GM12878 (cell line): ENCODE results near the gene RNPEP. TPM values are rescaled to one million over a fixed set of nuclear protein-coding genes. Genes with fewer than 3 reads are reported as not detected.

ENCODE experiments used
- ATAC-seq: fragments of 200-7000 bp; cut with Tn5 transposase; 3 replicates; pipeline ENCODE4 v1.9.1; 2020; ENCODE audit warnings: mild to moderate bottlenecking, moderate library complexity
- BruUV-seq: library from RNA; stranded (reverse); fragments of 400-500 nt; replicated peaks from 2 replicates; lab custom pipeline; 2021; lab: Mats Ljungman, UMichigan
- CTCF ChIA-PET: fragments of 300-600 bp; sonication (Branson Sonifier 250); formaldehyde crosslinking; extraction: SDS; loops from one replicate; lab custom pipeline; 2021; ENCODE audit warnings: inconsistent platforms; lab: Yijun Ruan, JAX
- POLR2A ChIA-PET: fragments of 350-600 bp; formaldehyde crosslinking; extraction: SDS; loops from one replicate; lab custom pipeline; 2021; ENCODE audit warnings: inconsistent platforms; lab: Charles Lee
- RAD21 ChIA-PET: fragments of 300-600 bp; sonication (Branson Sonifier 250); formaldehyde crosslinking; loops from one replicate; lab custom pipeline; 2023; ENCODE audit warnings: antibody characterized with exemption; ENCODE audit not compliant: unreplicated experiment; lab: Charles Lee
- SMC1A ChIA-PET: fragments of 300-600 bp; sonication (Branson Sonifier 250); formaldehyde crosslinking; loops from one replicate; lab custom pipeline; 2023; ENCODE audit not compliant: unreplicated experiment, uncharacterized antibody; lab: Charles Lee
- DNase-seq: peaks from one replicate; pipeline ENCODE4 v3.0.0-alpha.2; 2011; ENCODE audit warnings: low read depth, low spot score
- FAIRE-seq: peaks from 3 replicates; lab custom pipeline; 2011; peaks lifted over from hg19 to GRCh38; lab: Jason Lieb, UNC
- H2AFZ ChIP-seq: 2 replicates; pipeline ENCODE4 v1.6.0; 2011; ENCODE audit warnings: low read depth, low read length, control low read depth; ENCODE audit not compliant: control insufficient read depth
- H3K27ac ChIP-seq: 2 replicates; pipeline ENCODE4 v1.5.1; 2011; ENCODE audit warnings: control low read depth; ENCODE audit not compliant: control insufficient read depth, insufficient read depth
- H3K27me3 ChIP-seq, 2 experiments: replicated peaks in 1 of 2; 2 replicates each; pipeline versions ENCODE4 v1.6.0 to v1.6.1; 2011; ENCODE audit warnings: low read length in 1 of 2; ENCODE audit not compliant: control insufficient read depth in 2 of 2, insufficient read depth in 2 of 2
- H3K36me3 ChIP-seq, 2 experiments: 2 replicates each; pipeline ENCODE4 v1.5.1; 2011; ENCODE audit warnings: low read length in 1 of 2; ENCODE audit not compliant: control insufficient read depth in 2 of 2, insufficient read depth in 2 of 2
- H3K4me1 ChIP-seq: 2 replicates; pipeline ENCODE4 v1.6.1; 2011; ENCODE audit warnings: mild to moderate bottlenecking, low read length, moderate library complexity, mixed read lengths; ENCODE audit not compliant: control insufficient read depth, insufficient read depth
- H3K4me2 ChIP-seq: 2 replicates; pipeline ENCODE4 v1.6.0; 2011; ENCODE audit warnings: control low read depth; ENCODE audit not compliant: control insufficient read depth, insufficient read depth
- H3K4me3 ChIP-seq: fragments of 200-600 bp; sonication (generic); 2 replicates; pipeline ENCODE4 v1.5.1; 2016
- H3K79me2 ChIP-seq: 2 replicates; pipeline ENCODE4 v1.6.0; 2011; ENCODE audit warnings: low read length; ENCODE audit not compliant: control insufficient read depth, insufficient read depth
- H3K9ac ChIP-seq: 2 replicates; pipeline ENCODE4 v1.8.0; 2011; ENCODE audit warnings: low read length, control low read depth, mixed read lengths; ENCODE audit not compliant: control insufficient read depth, insufficient read depth
- H3K9me3 ChIP-seq: replicated peaks from 3 replicates; pipeline ENCODE4 v1.5.1; 2011; ENCODE audit warnings: mild to moderate bottlenecking, low read length; ENCODE audit not compliant: control insufficient read depth, insufficient read depth
- H4K20me1 ChIP-seq: 2 replicates; pipeline ENCODE4 v1.6.0; 2011; ENCODE audit not compliant: control insufficient read depth, insufficient read depth
- ETV6 ChIP-seq, 2 experiments: fragments of 450-650 bp in 1 of 2; IDR thresholded peaks in 1 of 2; conservative IDR thresholded peaks in 1 of 2; 2 replicates each; pipeline ENCODE4 v1.6.1; 2014; ENCODE audit warnings: antibody characterized with exemption in 1 of 2, borderline replicate concordance in 1 of 2, low read depth in 1 of 2, mild to moderate bottlenecking in 1 of 2, moderate library complexity in 1 of 2
- MEF2A ChIP-seq: IDR thresholded peaks from 2 replicates; pipeline ENCODE4 v1.6.1; 2011; ENCODE audit warnings: low read depth, mild to moderate bottlenecking, low read length, moderate library complexity; ENCODE audit not compliant: insufficient read depth
- MTA3 ChIP-seq: IDR thresholded peaks from 2 replicates; pipeline ENCODE4 v1.6.1; 2012; ENCODE audit warnings: low read length, inconsistent platforms, borderline replicate concordance
- SIX5 ChIP-seq: IDR thresholded peaks from 2 replicates; pipeline ENCODE4 v1.6.1; 2011; ENCODE audit warnings: mild to moderate bottlenecking, low read depth, low read length, moderate library complexity; ENCODE audit not compliant: severe bottlenecking
- YBX1 ChIP-seq: fragments of 450-650 bp; IDR thresholded peaks from 2 replicates; pipeline ENCODE4 v1.6.1; 2016; ENCODE audit warnings: antibody characterized with exemption
- YY1 ChIP-seq: IDR thresholded peaks from 2 replicates; pipeline ENCODE4 v1.6.1; 2011; ENCODE audit warnings: low read depth, mild to moderate bottlenecking, low read length
- ZBED1 ChIP-seq: IDR thresholded peaks from 2 replicates; pipeline ENCODE4 v1.6.1; 2016; ENCODE audit warnings: borderline replicate concordance
- ZBTB33 ChIP-seq: fragments of 450-650 bp; IDR thresholded peaks from 2 replicates; pipeline ENCODE4 v1.6.1; 2017; ENCODE audit warnings: mild to moderate bottlenecking
- WGBS: methylation state at CpG from one replicate; pipeline ENCODE4 v1.1.6; 2016; ENCODE audit warnings: low lambda C conversion rate; ENCODE audit not compliant: insufficient replicate concordance, insufficient coverage; ENCODE audit errors: missing lambda C conversion rate; 5-methylcytosine and 5-hydroxymethylcytosine counted together
- in situ Hi-C: fragments of 300-500 bp; cut with MboI; formaldehyde crosslinking; loops from 9 replicates; pipeline ENCODE4 v1.14.3; 2018; ENCODE audit warnings: mixed read lengths
- intact Hi-C: fragments of 100-400 bp; cut with micrococcal nuclease; formaldehyde crosslinking; loops from one replicate; pipeline ENCODE4 v1.14.2; 2022; ENCODE audit not compliant: unreplicated experiment
- polyA plus RNA-seq, 11 experiments: library from polyadenylated mRNA; depleted of rRNA in 4 of 11; unstranded in 6 of 11; stranded (reverse) in 5 of 11; fragments of >200 nt; fragmentation: Nextera tagmentation in 4 of 11; fragmentation: Illumina TruSeq in 1 of 11; extraction: Ambion mirVana in 4 of 11; extraction: Trizol in 1 of 11; gene quantifications; 1 replicate in 1 of 11; 2 replicates in 10 of 11; pipeline versions ENCODE4 v1.2.1 to v1.2.3, GENCODE V29; 2011 to 2016; ENCODE audit warnings: inconsistent platforms in 2 of 11, missing spikeins in 2 of 11, low read depth in 1 of 11
- total RNA-seq, 4 experiments: library from RNA; depleted of rRNA in 3 of 4; stranded (reverse); fragments of >200 nt in 3 of 4; fragmentation: Illumina TruSeq in 1 of 4; extraction: Trizol in 1 of 4; gene quantifications; 2 replicates each; pipeline versions ENCODE4 v1.2.1 to v1.2.3, GENCODE V29; 2013 to 2021

Gene RNPEP
- total and polyA plus RNA-seq, 10 of the 15 experiments (the other 5 are each of a cell fraction or from before 2014, with no cell fraction given): 18.3 to 68.2 (median 44.6) TPM

- ChIA-PET CTCF (interaction anchor here (1.7 to 14.5 kb wide), 5 partner anchors 8 to 148 kb away, joined by 4 to 233 read pairs (median 14); partner anchors contain the start of gene ELF3), RAD21 (interaction anchor here (4.1 kb wide), 1 partner anchor 74 kb away, joined by 62 read pairs; no protein-coding TSS in a partner anchor), POLR2A (interaction anchor here (0.6 kb wide), 1 partner anchor 146 kb away, joined by 7 read pairs; no protein-coding TSS in a partner anchor), SMC1A (interaction anchor here (2.0 to 3.9 kb wide), 3 partner anchors 14 to 75 kb away, joined by 7 to 68 read pairs (median 9); no protein-coding TSS in a partner anchor)
- no peak overlapping the region for H3K27ac ChIP-seq
- intact Hi-C loops: no loop called here
- FAIRE-seq (no peak), DNase-seq (no peak), ATAC-seq (no peak)
- H3K4me3 ChIP-seq: no peak overlapping the region
- peaks cover 6% of the 10 kb centered on the region for H3K4me1 ChIP-seq
- WGBS: 90% methylated on average over 9 of the region's 9 CpGs
- TF ChIP-seq MTA3 (no peak), ZBTB33 (no peak), YY1 (no peak), YBX1 (no peak), MEF2A (no peak), ETV6 (conservative IDR thresholded peaks at IDR 0.05 in 1 of 2, IDR thresholded peaks at IDR 0.05 in 1 of 2; ENCODE audit: borderline replicate concordance in 1 of 2, low read depth in 1 of 2) (no peak), SIX5 (no peak), ZBED1 (no peak)
- H3K79me2 ChIP-seq: no peaks in the 10 kb centered on the region
- no peaks in the 10 kb centered on the region for H3K27me3 ChIP-seq
- H3K9me3 ChIP-seq: no peaks in the 10 kb centered on the region
- no peak overlapping the region for H3K4me2 ChIP-seq
- peaks cover 5 to 19% of the 10 kb centered on the region in 2 experiments for H3K36me3 ChIP-seq
- no peaks in the 10 kb centered on the region for H4K20me1 ChIP-seq
- no peak overlapping the region for H2AFZ ChIP-seq
- no TSS peak for BruUV-seq
- no peak overlapping the region for H3K9ac ChIP-seq
- in situ Hi-C loops: loop anchor here (5.0 kb wide), 1 partner anchor 78 kb away; no protein-coding TSS in a partner anchor
These were observed 11.9 kb upstream of the RNPEP start for GRCh38 chr1:201970334-201971159.
